Esophagus squamous epithelium (tissue), 5 donors: ENCODE data around the gene ZMYND8. TPM values are rescaled to one million over a fixed set of nuclear protein-coding genes. Genes with fewer than 3 reads are reported as not detected.

Experiments used
- DNase-seq: peaks from one replicate; lab custom pipeline; 2025; lab: John Stamatoyannopoulos, UW
- H3K27ac ChIP-seq, 4 donors: fragments of 200-600 bp; sonication (generic); one replicate each; pipeline ENCODE4 v1.5.1; 2016 to 2019; ENCODE audit warnings: mild to moderate bottlenecking in 1 of 4
- H3K27me3 ChIP-seq, 4 donors: fragments of 200-600 bp; sonication (generic); 1 replicate in 3 of 4; 2 replicates in 1 of 4; pipeline versions ENCODE4 v1.5.1 to v1.6.0; 2017 to 2021; ENCODE audit warnings: antibody characterized with exemption in 1 of 4
- H3K36me3 ChIP-seq, 3 donors: fragments of 200-600 bp; sonication (generic); one replicate each; pipeline ENCODE4 v1.5.1; 2016 to 2019
- H3K4me1 ChIP-seq, 3 donors: fragments of 200-600 bp; sonication (generic); one replicate each; pipeline ENCODE4 v1.5.1; 2017 to 2019
- H3K4me3 ChIP-seq, 4 donors: fragments of 200-600 bp; sonication (generic); 1 replicate in 3 of 4; 2 replicates in 1 of 4; pipeline ENCODE4 v1.5.1; 2016 to 2019; ENCODE audit warnings: mild to moderate bottlenecking in 2 of 4, moderate library complexity in 1 of 4
- H3K9me3 ChIP-seq, 3 donors: fragments of 200-600 bp; sonication (generic); one replicate each; pipeline ENCODE4 v1.5.1; 2016 to 2019
- CTCF ChIP-seq, 6 experiments: fragments of 450-650 bp in 4 of 6; fragments of 200-600 bp in 2 of 6; sonication (generic) in 2 of 6; IDR thresholded peaks; one replicate each; pipeline ENCODE4 v1.5.1; 2016 to 2019; ENCODE audit warnings: antibody characterized with exemption in 6 of 6, mild to moderate bottlenecking in 4 of 6, moderate library complexity in 4 of 6
- POLR2A ChIP-seq, 4 donors: fragments of 450-650 bp; IDR thresholded peaks; one replicate each; pipeline ENCODE4 v1.6.1; 2017; ENCODE audit warnings: antibody characterized with exemption in 4 of 4, mild to moderate bottlenecking in 4 of 4, moderate library complexity in 3 of 4
- WGBS, 2 donors: methylation state at CpG; one replicate each; pipeline ENCODE4 v1.1.5; 2018; 5-methylcytosine and 5-hydroxymethylcytosine counted together
- intact Hi-C: fragments of 100-400 bp; cut with DNase I; formaldehyde crosslinking; loops from one replicate; pipeline ENCODE4 v1.15.0; 2022
- total RNA-seq, 4 donors: library from RNA; depleted of rRNA; stranded (reverse); fragments of >200 nt; gene quantifications; one replicate each; pipeline ENCODE4 v1.1.0, GENCODE V29; 2016
- donor health status: DM: yes; HTN: yes; CAD: no.

The ZMYND8 gene
- total RNA-seq, 4 donors from 2014 or later, result 21.5 to 26.3 (median 24.3) TPM

GRCh38 chr20:47320990-47321805 lies 35.3 kb downstream of the ZMYND8 start:
- WGBS, 2 donors, result 48 to 50% methylated on average over 7 of the region's 7 CpGs
- Histone ChIP-seq H3K27ac (peak overlapping the region; percentile 97 to 100 (median 98)), H3K9me3 (no peaks in the 10 kb centered on the region), H3K27me3 (no peaks in the 10 kb centered on the region), H3K4me1 (peaks cover 57 to 90% (median 66%) of the 10 kb centered on the region in 3 donors), H3K4me3 (no peak overlapping the region), H3K36me3 (no peaks in the 10 kb centered on the region)
- DNase-seq, result no peak
- no peak for TF ChIP-seq POLR2A (IDR thresholded peaks at IDR 0.05)
- no peak for TF ChIP-seq CTCF (IDR thresholded peaks at IDR 0.05)
- intact Hi-C loops, result no loop called here

GRCh38 chr20:47319517-47320252 lies 36.8 kb downstream of the ZMYND8 start:
- WGBS, 2 donors, result 16 to 28% methylated on average over 14 to 16 of the region's 17 CpGs
- Histone ChIP-seq H3K4me1 (peaks cover 73 to 98% (median 82%) of the 10 kb centered on the region in 3 donors), H3K36me3 (no peaks in the 10 kb centered on the region), H3K9me3 (no peaks in the 10 kb centered on the region), H3K4me3 (peak overlapping the region in 3 of 4 donors; percentile 24 to 53 (median 35)), H3K27me3 (no peaks in the 10 kb centered on the region), H3K27ac (peak overlapping the region; percentile 97 to 100 (median 98))
- intact Hi-C loops, result loop anchor here (5.0 kb wide), 1 partner anchor 38 kb away; the partner anchor contains the start of gene ZMYND8
- TF ChIP-seq POLR2A (IDR thresholded peaks at IDR 0.05) (no peak), CTCF (IDR thresholded peaks at IDR 0.05) (no peak)
- no peak for DNase-seq

GRCh38 chr20:47318586-47319516 lies 37.6 kb downstream of the ZMYND8 start:
- no peak for DNase-seq
- Histone ChIP-seq H3K36me3 (no peaks in the 10 kb centered on the region), H3K27ac (peak overlapping the region; percentile 97 to 100 (median 98)), H3K4me3 (peak overlapping the region; percentile 7 to 53 (median 30)), H3K9me3 (no peaks in the 10 kb centered on the region), H3K4me1 (peaks cover 76 to 96% (median 84%) of the 10 kb centered on the region in 3 donors), H3K27me3 (no peaks in the 10 kb centered on the region)
- WGBS, 2 donors, result 4 to 16% methylated on average over 24 to 26 of the region's 28 CpGs
- intact Hi-C loops, result loop anchor here (5.0 kb wide), 1 partner anchor 38 kb away; the partner anchor contains the start of gene ZMYND8
- no peak for TF ChIP-seq CTCF (IDR thresholded peaks at IDR 0.05)
- peak in 2 of 4 donors; percentile 63 to 88 for TF ChIP-seq POLR2A (IDR thresholded peaks at IDR 0.05)

GRCh38 chr20:47318027-47318585 lies 38.4 kb downstream of the ZMYND8 start:
- TF ChIP-seq POLR2A (IDR thresholded peaks at IDR 0.05) (no peak), CTCF (IDR thresholded peaks at IDR 0.05) (no peak)
- H3K4me1 ChIP-seq, result peaks cover 76 to 88% (median 80%) of the 10 kb centered on the region in 3 donors
- peak overlapping the region; percentile 97 to 100 (median 98) for H3K27ac ChIP-seq
- no peaks in the 10 kb centered on the region for H3K27me3 ChIP-seq
- no peak for DNase-seq
- 25 to 29% methylated on average over 6 to 7 of the region's 7 CpGs for WGBS, 2 donors
- intact Hi-C loops, result loop anchor here (5.0 kb wide), 1 partner anchor 39 kb away; the partner anchor contains the start of gene ZMYND8
- no peaks in the 10 kb centered on the region for H3K9me3 ChIP-seq
- H3K36me3 ChIP-seq, result no peaks in the 10 kb centered on the region
- H3K4me3 ChIP-seq, result peak overlapping the region in 3 of 4 donors; percentile 24 to 53 (median 35)
